ENCODE results near the gene RCN1.

GRCh38 chr11:32137263-32137662 lies 46.4 kb downstream of the RCN1 start:
- no peak for TF ChIP-seq CTCF (IDR thresholded peaks at IDR 0.05)
- TF ChIP-seq POLR2A (IDR thresholded peaks at IDR 0.05), result no peak

Data from tibial nerve (tissue), 3 donors.